Measurements from ENCODE around the gene ACTL10. TPM values are rescaled to one million over a fixed set of nuclear protein-coding genes. Genes with fewer than 3 reads are reported as not detected.
"Not testable (repeated sequence)": the region's sequence is repeated elsewhere in the genome, so short reads cannot be mapped to it uniquely, and the experiment has no call there.

Gene ACTL10
- total RNA-seq, 2 donors from 2014 or later, result 3.9 to 8.0 TPM

- TF ChIP-seq CTCF (IDR thresholded peaks at IDR 0.05), result no peak
- intact Hi-C loops (cut with DNase I), result no loop called here
- DNase-seq, result no peak
- Histone ChIP-seq H3K36me3 (no peaks in the 10 kb centered on the region), H3K4me3 (no peak overlapping the region), H3K9ac (ENCODE audit: low read depth in 2 of 2, low read length in 2 of 2) (no peak overlapping the region), H3K27me3 (no peaks in the 10 kb centered on the region), H3K9me3 (no peaks in the 10 kb centered on the region), H3K27ac (no peak overlapping the region), H3K4me1 (no peaks in the 10 kb centered on the region)
Observed at GRCh38 chr20:33646191-33646590, 20.6 kb upstream of the ACTL10 start.

- not testable (repeated sequence) for H3K4me3 ChIP-seq, H3K27ac ChIP-seq, H3K4me1 ChIP-seq
Observed at GRCh38 chr20:33646959-33647602, 19.7 kb upstream of the ACTL10 start.

GRCh38 chr20:33647603-33648395, 18.9 kb upstream of the ACTL10 start:
- Histone ChIP-seq H3K9ac (ENCODE audit: low read depth in 2 of 2, low read length in 2 of 2) (no peak overlapping the region), H3K27me3 (no peaks in the 10 kb centered on the region), H3K4me1 (no peaks in the 10 kb centered on the region), H3K4me3 (no peak overlapping the region), H3K36me3 (no peaks in the 10 kb centered on the region), H3K27ac (no peak overlapping the region), H3K9me3 (no peaks in the 10 kb centered on the region)
- no peak for DNase-seq
- TF ChIP-seq CTCF (IDR thresholded peaks at IDR 0.05), result no peak
- intact Hi-C loops (cut with DNase I), result no loop called here

More at GRCh38 chr20:33646959-33647602, 19.7 kb upstream of the ACTL10 start:
- H3K36me3 ChIP-seq; H3K9ac ChIP-seq (ENCODE audit: low read depth in 2 of 2, low read length in 2 of 2); intact Hi-C loops (cut with DNase I); H3K9me3 ChIP-seq; DNase-seq; H3K27me3 ChIP-seq: not testable (repeated sequence)

- H3K27ac ChIP-seq, result no peak overlapping the region
- no peak overlapping the region for H3K9ac ChIP-seq (ENCODE audit: low read depth in 2 of 2, low read length in 2 of 2)
- no peaks in the 10 kb centered on the region for H3K9me3 ChIP-seq
- no peak overlapping the region for H3K4me3 ChIP-seq
- H3K36me3 ChIP-seq, result no peaks in the 10 kb centered on the region
- intact Hi-C loops (cut with DNase I), result no loop called here
- DNase-seq, result no peak
- TF ChIP-seq CTCF (IDR thresholded peaks at IDR 0.05), result no peak
- H3K27me3 ChIP-seq, result no peaks in the 10 kb centered on the region
- peaks cover 1% of the 10 kb centered on the region for H3K4me1 ChIP-seq
Observed at GRCh38 chr20:33648396-33649004, 18.2 kb upstream of the ACTL10 start.

GRCh38 chr20:33649201-33649681, 17.5 kb upstream of the ACTL10 start:
- Histone ChIP-seq H3K4me1 (peaks cover 6% of the 10 kb centered on the region), H3K36me3 (no peaks in the 10 kb centered on the region), H3K9ac (ENCODE audit: low read depth in 2 of 2, low read length in 2 of 2) (no peak overlapping the region), H3K9me3 (no peaks in the 10 kb centered on the region), H3K27ac (no peak overlapping the region), H3K4me3 (no peak overlapping the region), H3K27me3 (no peaks in the 10 kb centered on the region)
- intact Hi-C loops (cut with DNase I), result no loop called here
- peak; percentile 33 for DNase-seq
- TF ChIP-seq CTCF (IDR thresholded peaks at IDR 0.05), result no peak
